Mammary epithelial cell (primary cell): Measurements from ENCODE around the gene SAMD13.

Experiments used
- EZH2 ChIP-seq: IDR thresholded peaks from 2 replicates; pipeline ENCODE4 v1.6.1; 2012; ENCODE audit warnings: low read length, inconsistent platforms, borderline replicate concordance
- TF ChIP-seq, protein P1 (sequence below), 2 donors: IDR thresholded peaks in 1 of 2; conservative IDR thresholded peaks in 1 of 2; 2 replicates each; pipeline ENCODE4 v1.5.1; 2011 to 2012; ENCODE audit warnings: inconsistent platforms in 2 of 2, low read length in 2 of 2, mild to moderate bottlenecking in 2 of 2, control low read depth in 1 of 2, low read depth in 1 of 2; ENCODE audit not compliant: insufficient read depth in 1 of 2; ENCODE audit errors: extremely low read depth in 1 of 2

DNA sequence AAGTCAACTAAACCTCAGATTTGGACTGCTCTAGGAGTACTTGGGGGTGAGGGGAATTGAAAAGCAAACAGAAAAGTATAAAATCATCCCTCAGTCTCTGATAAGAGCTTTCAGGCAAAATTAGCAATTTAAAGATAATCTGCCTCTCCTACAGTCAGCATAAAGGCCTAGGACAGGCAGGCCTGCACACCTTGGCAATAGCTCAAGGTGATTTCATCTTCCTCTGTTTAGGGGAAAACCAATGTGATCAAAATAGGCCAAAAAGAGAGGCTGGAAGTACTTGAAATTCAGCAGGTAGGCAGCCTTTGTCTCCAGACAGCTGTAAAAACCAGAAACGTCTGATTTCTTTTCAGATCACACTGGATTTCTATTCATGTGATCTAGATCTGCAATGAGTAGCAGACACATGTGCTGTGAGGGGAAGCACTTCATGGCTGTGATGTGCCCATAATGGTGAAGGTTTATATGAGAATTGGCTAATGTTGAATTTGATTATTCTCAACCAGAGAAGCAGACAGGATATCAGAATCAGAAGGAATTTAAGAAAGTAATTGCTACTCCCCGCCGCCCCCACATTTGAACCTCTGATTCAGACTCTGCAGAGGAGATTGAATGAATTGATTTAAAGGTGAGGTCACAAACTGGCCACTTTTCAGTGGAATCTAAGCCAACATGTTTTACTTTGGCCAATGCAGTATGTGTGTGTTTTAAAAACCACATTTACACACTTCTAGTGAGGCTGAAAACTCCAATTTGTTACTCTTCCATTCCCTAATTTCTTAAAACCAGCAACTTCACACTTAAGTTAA is 51.0 kb downstream of the SAMD13 start:
- TF ChIP-seq, protein P1, sequence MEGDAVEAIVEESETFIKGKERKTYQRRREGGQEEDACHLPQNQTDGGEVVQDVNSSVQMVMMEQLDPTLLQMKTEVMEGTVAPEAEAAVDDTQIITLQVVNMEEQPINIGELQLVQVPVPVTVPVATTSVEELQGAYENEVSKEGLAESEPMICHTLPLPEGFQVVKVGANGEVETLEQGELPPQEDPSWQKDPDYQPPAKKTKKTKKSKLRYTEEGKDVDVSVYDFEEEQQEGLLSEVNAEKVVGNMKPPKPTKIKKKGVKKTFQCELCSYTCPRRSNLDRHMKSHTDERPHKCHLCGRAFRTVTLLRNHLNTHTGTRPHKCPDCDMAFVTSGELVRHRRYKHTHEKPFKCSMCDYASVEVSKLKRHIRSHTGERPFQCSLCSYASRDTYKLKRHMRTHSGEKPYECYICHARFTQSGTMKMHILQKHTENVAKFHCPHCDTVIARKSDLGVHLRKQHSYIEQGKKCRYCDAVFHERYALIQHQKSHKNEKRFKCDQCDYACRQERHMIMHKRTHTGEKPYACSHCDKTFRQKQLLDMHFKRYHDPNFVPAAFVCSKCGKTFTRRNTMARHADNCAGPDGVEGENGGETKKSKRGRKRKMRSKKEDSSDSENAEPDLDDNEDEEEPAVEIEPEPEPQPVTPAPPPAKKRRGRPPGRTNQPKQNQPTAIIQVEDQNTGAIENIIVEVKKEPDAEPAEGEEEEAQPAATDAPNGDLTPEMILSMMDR (conservative IDR thresholded peaks at IDR 0.05 in 1 of 2, IDR thresholded peaks at IDR 0.05 in 1 of 2; ENCODE audit: extremely low read depth in 1 of 2, insufficient read depth in 1 of 2, low read depth in 1 of 2, low read length in 2 of 2), result no peak
- no peak for TF ChIP-seq EZH2
